ENCODE data around the gene FNDC3B. TPM values are rescaled to one million over a fixed set of nuclear protein-coding genes. Genes with fewer than 3 reads are reported as not detected.
A peak's percentile ranks its signal among the peaks of the same experiment; 100 is the strongest.

FNDC3B gene
- total and polyA plus RNA-seq, 9 of the 15 experiments (the other 6 are each of a cell fraction or from before 2014, with no cell fraction given) = 7.0 to 35.8 (median 16.2) TPM

DNA sequence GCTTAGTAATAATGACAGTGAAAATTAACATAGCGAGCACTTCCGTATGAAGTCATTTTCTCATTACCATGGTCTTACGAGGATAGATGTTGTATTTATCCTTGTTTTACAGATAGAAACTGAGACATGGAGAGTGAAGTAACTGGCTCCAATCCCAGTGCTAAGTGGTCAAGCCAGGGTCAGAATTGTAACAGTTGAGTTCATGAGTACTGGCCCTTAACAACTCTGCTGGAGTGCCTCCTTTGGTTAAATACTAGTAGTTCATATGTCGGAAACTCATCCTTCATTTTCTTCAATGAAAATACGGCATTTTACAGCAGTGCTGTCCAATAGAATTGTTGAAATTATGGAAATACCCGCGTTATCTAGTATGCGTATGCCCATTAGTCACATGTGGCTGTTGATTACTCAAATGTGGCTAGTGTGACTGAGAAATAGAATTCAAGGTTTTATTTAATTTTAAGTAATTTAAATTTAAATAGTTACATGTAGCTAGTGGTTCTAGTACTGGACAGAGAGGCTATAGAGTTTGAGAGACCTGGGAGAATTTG is 32.5 kb downstream of the FNDC3B start (continued):
- TF ChIP-seq, protein P1, sequence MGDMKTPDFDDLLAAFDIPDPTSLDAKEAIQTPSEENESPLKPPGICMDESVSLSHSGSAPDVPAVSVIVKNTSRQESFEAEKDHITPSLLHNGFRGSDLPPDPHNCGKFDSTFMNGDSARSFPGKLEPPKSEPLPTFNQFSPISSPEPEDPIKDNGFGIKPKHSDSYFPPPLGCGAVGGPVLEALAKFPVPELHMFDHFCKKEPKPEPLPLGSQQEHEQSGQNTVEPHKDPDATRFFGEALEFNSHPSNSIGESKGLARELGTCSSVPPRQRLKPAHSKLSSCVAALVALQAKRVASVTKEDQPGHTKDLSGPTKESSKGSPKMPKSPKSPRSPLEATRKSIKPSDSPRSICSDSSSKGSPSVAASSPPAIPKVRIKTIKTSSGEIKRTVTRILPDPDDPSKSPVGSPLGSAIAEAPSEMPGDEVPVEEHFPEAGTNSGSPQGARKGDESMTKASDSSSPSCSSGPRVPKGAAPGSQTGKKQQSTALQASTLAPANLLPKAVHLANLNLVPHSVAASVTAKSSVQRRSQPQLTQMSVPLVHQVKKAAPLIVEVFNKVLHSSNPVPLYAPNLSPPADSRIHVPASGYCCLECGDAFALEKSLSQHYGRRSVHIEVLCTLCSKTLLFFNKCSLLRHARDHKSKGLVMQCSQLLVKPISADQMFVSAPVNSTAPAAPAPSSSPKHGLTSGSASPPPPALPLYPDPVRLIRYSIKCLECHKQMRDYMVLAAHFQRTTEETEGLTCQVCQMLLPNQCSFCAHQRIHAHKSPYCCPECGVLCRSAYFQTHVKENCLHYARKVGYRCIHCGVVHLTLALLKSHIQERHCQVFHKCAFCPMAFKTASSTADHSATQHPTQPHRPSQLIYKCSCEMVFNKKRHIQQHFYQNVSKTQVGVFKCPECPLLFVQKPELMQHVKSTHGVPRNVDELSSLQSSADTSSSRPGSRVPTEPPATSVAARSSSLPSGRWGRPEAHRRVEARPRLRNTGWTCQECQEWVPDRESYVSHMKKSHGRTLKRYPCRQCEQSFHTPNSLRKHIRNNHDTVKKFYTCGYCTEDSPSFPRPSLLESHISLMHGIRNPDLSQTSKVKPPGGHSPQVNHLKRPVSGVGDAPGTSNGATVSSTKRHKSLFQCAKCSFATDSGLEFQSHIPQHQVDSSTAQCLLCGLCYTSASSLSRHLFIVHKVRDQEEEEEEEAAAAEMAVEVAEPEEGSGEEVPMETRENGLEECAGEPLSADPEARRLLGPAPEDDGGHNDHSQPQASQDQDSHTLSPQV (IDR thresholded peaks at IDR 0.05) = 0 out of 2 replicates have a peak, but pooled peaks have one; percentile 18
- TF ChIP-seq ZNF445 (CRISPR knock-in tag; IDR thresholded peaks at IDR 0.05; ENCODE audit: low read depth) = no peak
- TF ChIP-seq, protein P2, sequence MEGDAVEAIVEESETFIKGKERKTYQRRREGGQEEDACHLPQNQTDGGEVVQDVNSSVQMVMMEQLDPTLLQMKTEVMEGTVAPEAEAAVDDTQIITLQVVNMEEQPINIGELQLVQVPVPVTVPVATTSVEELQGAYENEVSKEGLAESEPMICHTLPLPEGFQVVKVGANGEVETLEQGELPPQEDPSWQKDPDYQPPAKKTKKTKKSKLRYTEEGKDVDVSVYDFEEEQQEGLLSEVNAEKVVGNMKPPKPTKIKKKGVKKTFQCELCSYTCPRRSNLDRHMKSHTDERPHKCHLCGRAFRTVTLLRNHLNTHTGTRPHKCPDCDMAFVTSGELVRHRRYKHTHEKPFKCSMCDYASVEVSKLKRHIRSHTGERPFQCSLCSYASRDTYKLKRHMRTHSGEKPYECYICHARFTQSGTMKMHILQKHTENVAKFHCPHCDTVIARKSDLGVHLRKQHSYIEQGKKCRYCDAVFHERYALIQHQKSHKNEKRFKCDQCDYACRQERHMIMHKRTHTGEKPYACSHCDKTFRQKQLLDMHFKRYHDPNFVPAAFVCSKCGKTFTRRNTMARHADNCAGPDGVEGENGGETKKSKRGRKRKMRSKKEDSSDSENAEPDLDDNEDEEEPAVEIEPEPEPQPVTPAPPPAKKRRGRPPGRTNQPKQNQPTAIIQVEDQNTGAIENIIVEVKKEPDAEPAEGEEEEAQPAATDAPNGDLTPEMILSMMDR (IDR thresholded peaks at IDR 0.05 in 2 of 3, conservative IDR thresholded peaks at IDR 0.05 in 1 of 3; ENCODE audit: insufficient read depth in 2 of 3, low read depth in 1 of 3, low read length in 3 of 3) = peak in 1 of 3 experiments; percentile 12; a peak in 1 of 6 replicates
